HG02763 (cell line): ENCODE data around the gene ERG28.

ENCODE experiments used
- ATAC-seq: cut with Tn5 transposase; IDR thresholded peaks from one replicate; pipeline ENCODE4 v1.9.1; 2021; ENCODE audit warnings: mild to moderate bottlenecking, moderate library complexity; ENCODE audit not compliant: unreplicated experiment

The ERG28 gene

DNA sequence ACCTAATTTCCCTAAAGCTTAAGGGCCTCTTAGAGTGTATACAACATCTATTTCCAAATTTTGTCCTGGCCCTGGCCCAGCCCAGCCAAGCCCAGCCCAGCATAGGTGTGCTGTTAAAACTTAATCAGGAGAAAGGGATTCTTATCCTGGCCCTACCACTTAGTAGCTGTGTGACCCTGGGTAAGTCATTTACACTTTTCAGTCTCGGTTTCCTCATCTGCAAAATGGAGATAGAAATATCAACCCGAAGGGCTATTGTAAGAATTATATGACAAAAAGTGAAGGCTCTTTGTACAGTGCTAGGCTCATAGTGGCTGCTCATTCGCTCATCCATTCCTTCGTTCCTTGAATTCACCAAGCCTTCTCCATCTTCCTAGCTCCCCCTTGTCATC, 442 bp downstream of the ERG28 start:
- ATAC-seq, result no peak

DNA sequence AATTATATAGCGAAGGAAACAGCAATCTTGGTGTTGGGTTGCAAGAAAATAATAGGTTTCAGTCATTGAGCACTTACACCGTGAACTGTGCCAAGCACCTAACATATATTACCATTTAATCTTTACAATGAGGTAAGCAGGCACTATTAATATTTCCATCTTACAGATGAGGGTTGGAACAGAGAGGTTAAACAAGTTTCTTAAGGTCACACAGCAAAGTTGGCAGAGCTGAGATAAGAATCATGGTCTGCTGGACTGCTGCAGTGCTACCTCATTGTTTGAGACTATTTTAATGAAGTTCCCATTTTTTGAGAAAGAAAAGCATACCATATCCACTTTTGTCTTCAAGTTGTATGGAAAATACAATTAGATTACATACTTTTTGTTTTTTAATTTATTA, 1.7 kb downstream of the ERG28 start:
- ATAC-seq, result no peak

DNA sequence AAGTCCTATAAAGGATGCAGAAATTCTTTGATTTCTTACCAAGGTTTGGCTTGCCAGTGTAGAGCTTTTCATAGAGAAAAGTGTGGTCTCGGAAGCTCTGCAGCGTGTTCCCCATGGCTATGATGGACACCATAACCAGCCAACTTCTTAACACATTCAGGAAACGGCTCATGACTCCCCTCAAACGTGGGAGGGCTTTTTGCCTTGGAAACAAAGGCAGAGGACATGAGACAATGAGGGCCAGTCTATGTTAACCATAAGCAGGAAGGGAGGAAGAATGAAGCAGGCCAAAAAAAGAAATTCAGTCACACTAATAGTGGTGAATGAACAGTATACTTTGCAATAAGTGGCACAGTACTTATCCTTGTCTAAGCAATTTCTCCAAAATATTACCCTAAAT, 3.3 kb downstream of the ERG28 start:
- ATAC-seq, result no peak

DNA sequence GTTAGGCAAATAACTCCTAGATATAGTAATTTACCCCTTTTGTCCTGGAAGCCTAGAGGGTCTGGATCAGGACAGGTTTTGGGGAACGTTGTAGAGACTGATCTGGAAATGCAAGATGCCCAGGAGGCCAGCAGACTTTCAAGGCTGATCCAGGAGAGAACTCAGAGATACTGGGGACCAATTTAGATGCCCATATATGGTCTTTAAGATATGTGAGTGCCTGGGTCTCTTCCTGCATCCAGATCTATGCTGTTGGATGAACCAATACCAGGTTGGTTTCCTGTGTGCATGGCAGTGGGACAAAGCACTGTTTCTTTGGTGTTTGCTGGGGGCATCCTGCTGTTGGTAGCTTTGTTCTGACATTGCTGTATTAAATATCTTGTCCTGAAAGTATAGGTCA, 5.4 kb downstream of the ERG28 start:
- ATAC-seq, result no peak

DNA sequence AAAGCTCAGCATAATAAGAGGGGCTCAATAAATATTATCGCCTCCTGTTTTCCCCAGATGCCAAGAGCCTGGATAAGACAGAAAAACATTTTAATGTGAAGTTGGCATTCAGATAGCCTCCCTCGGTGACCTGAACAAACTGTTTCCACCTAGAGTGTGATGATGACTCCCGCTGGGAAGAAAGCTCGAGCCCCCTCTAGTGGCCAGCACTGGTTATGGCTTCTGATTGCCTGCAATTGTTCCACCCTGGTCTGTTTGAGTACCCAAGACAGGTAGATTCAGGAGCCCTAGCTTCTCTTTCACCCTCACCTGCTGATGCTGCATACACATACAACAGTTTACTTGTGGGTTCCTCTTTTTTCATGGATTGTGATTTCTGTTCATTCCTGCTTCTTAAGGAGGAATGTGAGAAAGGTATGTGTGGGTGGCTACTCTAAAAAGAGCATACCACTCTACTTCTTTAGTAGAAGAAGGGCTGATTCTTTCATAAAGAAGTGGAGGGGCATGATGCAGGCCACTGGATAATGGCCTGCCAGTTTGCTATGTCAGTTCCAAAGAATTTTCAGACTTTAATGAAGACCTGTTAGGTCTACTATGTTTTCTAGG, 6.4 kb downstream of the ERG28 start:
- ATAC-seq, result no peak

DNA sequence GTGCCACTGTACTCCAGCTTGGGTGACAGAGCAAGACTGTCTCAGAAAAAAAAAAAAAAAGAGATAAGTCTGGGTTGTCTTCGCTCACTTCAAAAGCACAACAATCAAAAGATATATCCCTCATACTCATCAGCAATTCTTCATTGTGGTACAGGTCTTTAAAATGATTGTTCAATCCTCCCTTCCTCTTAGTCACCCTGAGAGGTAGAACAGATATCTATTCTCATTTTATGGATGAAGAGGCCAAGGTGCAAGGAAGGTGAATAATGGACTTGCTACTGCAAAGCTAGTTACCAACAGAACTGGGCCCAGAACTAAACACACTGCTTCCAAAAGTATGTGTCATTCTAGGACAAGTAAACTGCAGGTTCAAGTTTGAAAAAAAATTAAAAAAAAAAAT, 7.1 kb downstream of the ERG28 start:
- no peak for ATAC-seq

DNA sequence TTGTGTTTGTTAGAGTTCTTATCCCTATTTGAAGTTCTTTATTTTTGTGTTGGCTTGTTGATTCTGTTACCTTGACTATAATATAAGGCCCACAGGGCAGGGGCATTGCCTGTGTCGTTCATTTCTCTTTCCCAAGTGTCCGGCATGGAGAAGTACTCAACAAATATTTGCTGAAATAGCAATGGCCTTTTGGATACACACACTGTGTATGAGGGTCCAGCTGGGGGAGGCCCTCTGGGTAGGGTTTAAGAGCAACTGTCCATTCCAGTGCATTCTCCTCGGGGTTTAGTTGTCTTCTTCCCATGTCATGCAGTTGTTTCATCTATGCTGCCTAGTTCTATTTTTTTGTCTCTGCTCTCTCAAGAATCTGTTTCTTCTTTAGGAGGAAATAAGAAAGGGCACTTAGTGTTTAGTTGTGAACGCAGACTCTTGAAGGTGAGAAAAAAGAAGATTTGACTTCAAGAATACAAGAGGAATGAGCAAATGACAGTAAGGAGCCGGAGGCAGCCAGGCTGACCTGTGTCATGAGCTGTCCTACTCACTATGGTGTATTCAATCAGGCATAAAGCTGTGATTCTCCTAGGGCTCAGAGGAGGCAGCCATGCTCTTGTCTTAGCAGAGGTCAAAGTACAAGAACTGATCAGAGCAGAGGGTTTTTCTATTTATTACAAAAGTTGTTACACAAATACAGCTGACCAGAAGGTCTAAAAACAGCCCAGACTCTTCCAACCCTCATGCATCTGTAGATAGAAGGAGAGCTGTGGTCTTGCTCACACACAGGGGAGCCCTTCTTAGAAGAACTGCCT, 10.2 kb downstream of the ERG28 start:
- ATAC-seq, result no peak

DNA sequence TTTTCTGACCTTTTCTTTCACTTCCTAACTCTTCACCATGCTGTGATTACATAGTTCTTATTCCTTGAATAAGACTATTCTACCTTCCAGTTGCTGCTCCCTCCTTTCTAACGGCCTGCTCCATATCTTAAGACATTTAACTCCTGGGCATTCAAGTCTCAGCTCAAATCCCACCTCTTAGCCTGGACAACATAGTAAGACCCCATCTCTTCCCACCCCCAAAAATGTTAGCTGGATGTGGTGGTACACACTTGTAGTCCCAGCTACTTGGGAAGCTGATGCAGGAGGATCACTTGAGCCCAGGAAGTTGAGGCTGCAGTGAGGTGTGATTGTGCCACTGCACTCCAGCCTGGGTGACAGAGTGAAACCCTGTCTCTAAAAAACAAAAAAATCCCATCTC, 10.9 kb downstream of the ERG28 start:
- ATAC-seq, result no peak

DNA sequence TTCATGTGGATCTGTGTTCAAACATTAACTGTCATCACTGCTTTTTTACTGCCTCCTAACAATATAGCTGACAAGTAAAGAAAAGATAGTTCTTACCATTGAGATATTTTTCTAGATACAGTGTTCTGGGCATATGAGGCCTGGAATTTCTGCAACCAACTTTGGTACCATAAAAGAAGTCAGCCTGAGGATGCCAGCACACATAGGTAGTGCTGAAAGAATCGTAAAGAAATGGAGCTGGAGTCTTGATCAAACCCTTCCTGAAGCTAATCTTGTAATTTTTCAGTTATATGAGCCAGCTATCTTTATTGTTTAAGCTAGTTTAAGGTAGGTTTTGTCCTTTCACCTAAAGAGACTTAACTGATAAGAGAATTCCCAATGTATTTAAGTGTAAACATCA, 11.3 kb downstream of the ERG28 start:
- ATAC-seq, result no peak

DNA sequence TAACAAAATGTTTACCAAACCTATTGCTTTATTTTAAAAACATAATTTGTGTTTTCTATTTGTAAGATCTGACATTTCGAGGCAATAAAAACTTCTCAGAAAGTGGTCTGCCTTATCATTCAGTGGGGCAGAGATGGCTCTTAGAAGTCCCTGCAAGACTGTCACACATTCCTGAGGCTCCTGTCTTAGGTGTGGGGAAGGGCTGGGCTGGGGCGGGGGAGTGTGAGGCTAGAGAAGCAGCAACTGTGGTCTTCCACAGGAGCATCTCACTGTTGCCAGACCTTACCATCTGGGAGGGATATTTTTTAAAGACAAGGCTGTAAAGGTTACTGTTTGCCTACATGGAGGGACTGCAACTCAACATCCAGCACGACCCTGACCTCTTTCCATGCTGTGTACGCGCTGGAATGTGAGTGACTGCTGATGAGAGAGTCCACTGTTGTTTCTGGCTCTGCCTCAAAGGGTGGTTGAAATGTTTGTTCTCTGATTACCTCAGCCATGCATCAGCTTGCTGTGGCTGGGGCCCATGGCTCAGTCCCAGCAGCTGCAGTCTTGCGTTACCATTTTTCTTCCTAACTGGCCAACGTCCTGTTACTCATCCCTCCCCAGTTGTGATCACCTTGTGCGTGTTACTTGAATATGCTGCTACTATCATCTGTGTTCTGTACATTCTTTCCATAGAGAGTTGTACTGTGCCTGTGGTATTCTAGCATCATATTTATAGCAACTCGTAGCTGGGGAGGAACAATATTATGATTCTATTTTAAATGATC, 12.4 kb downstream of the ERG28 start:
- ATAC-seq, result no peak

DNA sequence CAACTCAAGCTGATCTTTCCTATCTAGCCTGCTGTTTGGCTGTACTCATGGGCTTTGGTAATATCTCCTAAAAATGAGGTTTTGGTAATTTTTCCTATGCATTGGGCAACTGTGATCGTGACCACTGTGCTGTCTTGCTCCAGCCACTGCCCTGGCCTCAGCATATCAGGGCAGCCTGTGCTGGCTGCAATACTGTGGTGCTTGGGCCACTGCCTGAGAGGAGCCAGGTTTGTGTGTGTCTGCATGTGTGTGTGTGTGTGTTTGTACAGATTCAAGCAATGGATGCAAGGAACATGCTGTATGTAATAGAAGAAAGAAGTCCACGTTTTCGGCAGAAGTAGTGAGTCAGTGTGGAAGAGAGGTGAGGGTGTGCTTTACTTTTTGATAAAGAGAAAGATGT, 13.0 kb downstream of the ERG28 start:
- ATAC-seq, result no peak

DNA sequence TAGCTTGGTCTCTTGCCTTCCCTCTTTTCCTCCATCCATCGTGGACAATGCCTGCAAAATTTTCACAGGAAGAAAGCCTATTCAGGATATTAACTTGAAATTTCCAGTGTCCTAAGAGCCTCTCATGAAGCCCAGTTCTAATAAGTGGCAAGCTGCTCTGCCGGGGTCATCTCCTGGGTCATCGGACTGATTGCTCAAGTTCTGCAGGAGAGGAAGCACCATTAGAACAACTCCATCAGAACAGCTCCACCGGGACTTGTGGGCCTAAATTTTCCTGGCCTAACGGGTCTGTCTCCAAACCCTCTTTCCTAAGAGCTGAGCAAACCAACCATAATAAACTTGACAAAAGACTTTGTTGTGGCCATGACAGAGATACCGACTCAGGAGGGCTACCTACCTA, 13.9 kb downstream of the ERG28 start:
- ATAC-seq, result no peak

DNA sequence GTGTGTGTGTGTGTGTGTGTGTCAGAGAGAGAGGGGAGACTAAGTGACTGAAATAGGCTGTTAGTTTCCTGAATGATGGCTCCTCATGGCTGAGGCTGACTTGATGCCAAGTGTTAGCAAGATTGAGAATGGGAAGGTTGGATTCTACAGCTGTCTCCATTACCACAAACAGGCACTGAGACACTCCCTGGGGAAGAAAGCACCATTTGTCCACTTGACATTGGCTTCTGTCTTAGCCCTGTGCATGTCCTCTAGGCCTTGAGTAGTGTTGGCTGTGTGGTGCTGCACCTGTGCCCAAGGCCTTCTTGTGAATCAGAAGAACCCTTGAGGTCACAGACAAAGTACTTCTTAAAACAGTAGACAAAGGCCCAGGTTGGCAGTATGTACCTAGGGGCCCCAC, 15.6 kb downstream of the ERG28 start:
- no peak for ATAC-seq

DNA sequence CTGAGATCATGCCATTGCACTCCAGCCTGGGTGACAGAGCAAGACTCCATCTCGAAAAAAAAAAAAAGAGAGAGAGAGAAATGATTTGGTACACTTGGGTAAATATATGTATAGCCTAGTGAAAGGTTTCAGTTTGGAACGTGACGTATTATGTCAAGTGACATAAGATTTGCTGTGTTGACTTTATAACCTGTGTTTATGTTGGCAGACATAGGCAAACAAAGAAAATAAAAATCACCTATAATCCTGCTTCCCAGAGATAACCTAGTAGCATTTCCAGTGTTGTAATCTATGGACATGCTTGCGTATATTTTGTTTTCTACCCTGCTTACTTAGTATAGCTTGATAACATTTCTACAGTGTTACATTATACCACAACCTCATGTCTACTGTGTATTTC, 16.7 kb downstream of the ERG28 start:
- ATAC-seq, result no peak

DNA sequence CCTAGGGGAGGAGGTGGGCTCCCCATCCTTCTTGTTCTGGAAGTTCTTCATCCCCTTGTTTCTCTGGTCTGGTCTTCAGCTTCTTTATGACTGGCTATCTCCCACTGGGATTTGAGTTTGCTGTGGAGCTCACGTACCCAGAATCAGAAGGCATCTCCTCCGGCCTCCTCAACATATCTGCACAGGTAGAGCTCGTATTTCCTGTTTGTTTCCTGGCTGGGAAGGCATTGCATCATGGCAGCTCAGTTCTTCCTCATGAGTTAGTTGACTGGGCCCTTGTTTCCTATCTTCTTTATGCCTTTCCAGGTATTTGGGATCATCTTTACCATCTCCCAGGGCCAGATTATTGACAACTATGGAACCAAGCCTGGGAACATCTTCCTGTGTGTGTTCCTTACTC, 19.8 kb downstream of the ERG28 start:
- ATAC-seq, result no peak

DNA sequence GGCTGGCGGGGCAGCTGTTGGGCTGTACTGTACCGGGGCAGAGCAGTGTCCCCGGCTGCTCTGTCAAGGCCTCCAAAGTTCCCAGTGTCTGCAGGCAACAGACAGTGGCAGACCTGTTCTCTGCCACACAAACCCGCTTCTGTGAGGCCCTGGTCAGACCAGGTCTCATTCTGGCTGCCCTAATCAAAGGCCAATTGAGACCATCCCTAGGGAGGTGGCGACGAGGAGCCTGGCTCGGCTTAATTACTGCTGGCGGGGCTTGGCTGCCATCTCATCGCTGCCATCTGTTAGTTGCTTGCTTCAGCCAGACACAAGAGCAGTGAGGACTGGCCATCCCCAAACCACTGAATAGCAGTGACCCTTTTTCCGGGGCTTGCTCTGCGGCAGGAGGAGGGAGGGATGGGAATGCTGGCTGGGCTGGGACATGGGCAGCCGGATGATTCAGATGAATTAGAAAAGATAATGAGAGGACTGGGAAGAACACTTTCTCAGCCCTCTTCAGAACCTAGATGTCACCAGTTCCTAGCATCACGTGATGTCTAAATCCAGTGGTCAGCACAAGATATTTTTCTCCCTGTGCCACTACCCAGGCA, 24.5 kb downstream of the ERG28 start:
- no peak for ATAC-seq

DNA sequence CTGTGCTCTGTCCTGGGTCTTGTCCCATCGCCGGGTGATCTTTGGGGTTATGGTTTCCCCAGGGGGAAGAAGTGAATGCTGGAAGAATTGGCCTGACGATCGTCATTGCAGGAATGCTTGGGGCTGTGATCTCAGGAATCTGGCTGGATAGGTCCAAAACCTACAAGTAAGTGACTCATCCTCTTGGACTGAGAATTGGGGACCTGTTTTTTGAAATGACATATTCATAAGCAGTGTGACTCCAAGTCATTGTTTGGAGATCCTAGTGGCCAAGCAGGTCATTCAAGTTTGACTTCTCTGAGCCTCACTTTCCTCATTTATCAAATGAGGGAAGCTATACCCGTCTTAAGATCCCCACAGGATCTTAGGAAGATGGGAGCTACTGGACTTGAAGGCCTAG, 25.8 kb downstream of the ERG28 start:
- no peak for ATAC-seq

DNA sequence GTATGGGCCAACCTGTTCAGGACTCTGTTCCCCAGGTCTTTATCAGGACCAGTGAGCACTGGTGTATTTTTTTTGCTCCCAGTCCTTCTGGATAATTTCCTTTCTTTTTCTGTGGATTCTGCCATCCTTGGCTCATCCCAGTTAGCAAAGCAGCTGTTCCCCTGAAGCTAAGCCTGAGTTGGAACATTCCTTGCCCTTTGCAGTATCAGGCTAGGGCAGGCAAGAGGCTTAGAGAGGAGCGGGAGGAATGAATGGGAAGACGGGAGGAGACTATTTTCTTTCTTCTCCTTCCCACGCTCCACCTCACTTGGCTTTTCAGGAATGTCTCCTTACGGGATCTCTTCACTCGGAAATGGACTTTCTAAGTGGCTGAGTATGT, 29.2 kb downstream of the ERG28 start:
- no peak for ATAC-seq

DNA sequence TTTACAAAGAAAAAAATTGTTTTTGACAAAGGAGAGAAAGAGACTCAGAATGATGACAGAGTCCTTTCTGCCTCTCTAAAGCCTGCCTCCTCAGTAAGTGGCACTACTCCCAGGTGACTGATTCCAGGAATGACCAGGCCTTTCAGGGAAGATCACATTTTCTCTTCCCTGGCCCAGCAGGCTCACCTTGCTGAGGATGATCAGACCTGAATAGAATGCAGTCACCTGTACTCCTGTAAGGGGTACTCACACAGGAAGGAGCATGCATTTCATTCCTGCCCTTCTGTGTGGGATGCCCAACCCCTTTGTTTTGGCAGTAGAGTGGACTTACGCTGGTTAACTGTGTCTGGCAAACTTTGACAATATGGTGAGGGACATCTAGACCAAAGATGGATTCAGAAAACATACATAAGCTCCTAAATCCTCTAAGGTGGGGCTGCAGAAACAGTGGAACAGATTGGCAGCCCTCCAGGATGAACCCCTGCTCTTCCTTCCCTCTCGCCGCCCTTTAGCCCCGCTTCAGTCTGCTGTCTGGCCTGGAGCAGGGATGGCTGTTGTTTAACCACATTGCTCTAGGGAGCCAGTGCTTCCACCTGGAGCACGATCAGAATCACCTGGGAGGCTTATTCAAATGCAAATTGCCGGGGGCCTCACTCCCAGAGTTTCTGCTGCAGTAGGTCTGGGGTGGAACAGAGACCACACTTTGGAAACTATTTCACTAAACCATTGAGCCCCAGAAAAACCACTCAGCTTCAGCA, 29.8 kb downstream of the ERG28 start:
- no peak for ATAC-seq

DNA sequence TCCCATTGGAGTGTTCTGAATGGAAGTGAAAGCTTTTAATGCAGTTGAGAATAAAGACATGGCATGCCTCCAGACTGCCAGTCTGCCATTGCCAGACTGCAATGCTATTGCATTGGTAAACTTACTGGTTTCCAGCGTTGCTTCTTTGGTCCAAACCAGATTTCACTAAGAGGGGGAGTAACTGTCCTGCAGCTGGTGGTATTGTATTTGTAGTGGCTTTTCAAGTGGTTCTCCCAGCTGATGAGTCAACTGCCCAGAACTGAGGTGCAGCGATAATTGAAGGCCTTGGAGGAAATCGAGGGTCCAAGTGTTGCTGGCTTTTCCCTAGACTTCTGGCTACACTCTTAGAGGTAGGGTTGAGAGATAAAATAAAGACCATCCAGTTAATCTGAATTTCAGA, 31.9 kb downstream of the ERG28 start:
- ATAC-seq, result no peak

DNA sequence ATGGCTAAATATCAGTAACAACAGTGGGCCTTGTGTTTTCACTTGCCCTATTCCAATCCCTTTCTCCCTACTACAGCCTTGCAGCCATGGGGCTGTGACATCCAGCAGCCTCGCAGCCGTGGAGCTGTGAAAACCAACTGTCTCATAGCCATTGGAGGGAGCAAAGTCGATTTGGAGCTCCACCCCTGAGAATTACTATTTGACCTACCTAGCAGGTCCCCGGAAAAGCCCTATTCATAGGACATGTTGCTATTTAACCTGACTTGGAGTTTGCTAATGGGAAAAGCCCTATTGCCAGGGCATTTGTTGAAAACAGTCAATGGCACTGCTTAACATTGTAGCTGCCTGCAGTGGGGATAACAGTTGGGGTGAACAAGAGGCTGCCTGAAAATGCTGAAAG, 33.3 kb downstream of the ERG28 start:
- ATAC-seq, result no peak
